HG03045 (cell line): ENCODE results near the gene MRPL3.

Experiments used
- ATAC-seq: cut with Tn5 transposase; IDR thresholded peaks from one replicate; pipeline ENCODE4 v1.9.1; 2021; ENCODE audit warnings: mild to moderate bottlenecking, moderate library complexity; ENCODE audit not compliant: unreplicated experiment

Gene MRPL3

GRCh38 chr3:131421301-131421700, 81.5 kb downstream of the MRPL3 start:
- ATAC-seq, result no peak

GRCh38 chr3:131417751-131418150, 85.0 kb downstream of the MRPL3 start:
- no peak for ATAC-seq
